Fibroblast of lung (primary cell): ENCODE data around the gene ATP9B.

Experiments
- CTCF ChIP-seq, 2 donors: IDR thresholded peaks in 1 of 2; conservative IDR thresholded peaks in 1 of 2; 1 replicate in 1 of 2; 2 replicates in 1 of 2; pipeline ENCODE4 v1.5.1; 2011 to 2012; ENCODE audit warnings: low read length in 2 of 2, control low read depth in 1 of 2, inconsistent platforms in 1 of 2, low read depth in 1 of 2, mild to moderate bottlenecking in 1 of 2
- EZH2 ChIP-seq: IDR thresholded peaks from 2 replicates; pipeline ENCODE4 v1.5.1; 2012; ENCODE audit warnings: low read length, control low read depth, mild to moderate bottlenecking; ENCODE audit errors: missing control alignments

GRCh38 chr18:79384151-79384807 is 315.1 kb downstream of the ATP9B start:
- TF ChIP-seq CTCF (conservative IDR thresholded peaks at IDR 0.05 in 1 of 2, IDR thresholded peaks at IDR 0.05 in 1 of 2; ENCODE audit: low read depth in 1 of 2, low read length in 2 of 2) (no peak), EZH2 (no peak)
